HG02678 (cell line): Measurements from ENCODE around the gene MUC12.
"Not testable (repeated sequence)": the region's sequence is repeated elsewhere in the genome, so short reads cannot be mapped to it uniquely, and the experiment has no call there.

ENCODE experiments used
- ATAC-seq: cut with Tn5 transposase; IDR thresholded peaks from one replicate; pipeline ENCODE4 v1.9.1; 2021; ENCODE audit warnings: mild to moderate bottlenecking, moderate library complexity; ENCODE audit not compliant: unreplicated experiment

The MUC12 gene, protein sequence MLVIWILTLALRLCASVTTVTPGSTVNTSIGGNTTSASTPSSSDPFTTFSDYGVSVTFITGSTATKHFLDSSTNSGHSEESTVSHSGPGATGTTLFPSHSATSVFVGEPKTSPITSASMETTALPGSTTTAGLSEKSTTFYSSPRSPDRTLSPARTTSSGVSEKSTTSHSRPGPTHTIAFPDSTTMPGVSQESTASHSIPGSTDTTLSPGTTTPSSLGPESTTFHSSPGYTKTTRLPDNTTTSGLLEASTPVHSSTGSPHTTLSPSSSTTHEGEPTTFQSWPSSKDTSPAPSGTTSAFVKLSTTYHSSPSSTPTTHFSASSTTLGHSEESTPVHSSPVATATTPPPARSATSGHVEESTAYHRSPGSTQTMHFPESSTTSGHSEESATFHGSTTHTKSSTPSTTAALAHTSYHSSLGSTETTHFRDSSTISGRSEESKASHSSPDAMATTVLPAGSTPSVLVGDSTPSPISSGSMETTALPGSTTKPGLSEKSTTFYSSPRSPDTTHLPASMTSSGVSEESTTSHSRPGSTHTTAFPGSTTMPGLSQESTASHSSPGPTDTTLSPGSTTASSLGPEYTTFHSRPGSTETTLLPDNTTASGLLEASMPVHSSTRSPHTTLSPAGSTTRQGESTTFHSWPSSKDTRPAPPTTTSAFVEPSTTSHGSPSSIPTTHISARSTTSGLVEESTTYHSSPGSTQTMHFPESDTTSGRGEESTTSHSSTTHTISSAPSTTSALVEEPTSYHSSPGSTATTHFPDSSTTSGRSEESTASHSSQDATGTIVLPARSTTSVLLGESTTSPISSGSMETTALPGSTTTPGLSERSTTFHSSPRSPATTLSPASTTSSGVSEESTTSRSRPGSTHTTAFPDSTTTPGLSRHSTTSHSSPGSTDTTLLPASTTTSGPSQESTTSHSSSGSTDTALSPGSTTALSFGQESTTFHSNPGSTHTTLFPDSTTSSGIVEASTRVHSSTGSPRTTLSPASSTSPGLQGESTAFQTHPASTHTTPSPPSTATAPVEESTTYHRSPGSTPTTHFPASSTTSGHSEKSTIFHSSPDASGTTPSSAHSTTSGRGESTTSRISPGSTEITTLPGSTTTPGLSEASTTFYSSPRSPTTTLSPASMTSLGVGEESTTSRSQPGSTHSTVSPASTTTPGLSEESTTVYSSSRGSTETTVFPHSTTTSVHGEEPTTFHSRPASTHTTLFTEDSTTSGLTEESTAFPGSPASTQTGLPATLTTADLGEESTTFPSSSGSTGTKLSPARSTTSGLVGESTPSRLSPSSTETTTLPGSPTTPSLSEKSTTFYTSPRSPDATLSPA (N-terminal part only)

DNA sequence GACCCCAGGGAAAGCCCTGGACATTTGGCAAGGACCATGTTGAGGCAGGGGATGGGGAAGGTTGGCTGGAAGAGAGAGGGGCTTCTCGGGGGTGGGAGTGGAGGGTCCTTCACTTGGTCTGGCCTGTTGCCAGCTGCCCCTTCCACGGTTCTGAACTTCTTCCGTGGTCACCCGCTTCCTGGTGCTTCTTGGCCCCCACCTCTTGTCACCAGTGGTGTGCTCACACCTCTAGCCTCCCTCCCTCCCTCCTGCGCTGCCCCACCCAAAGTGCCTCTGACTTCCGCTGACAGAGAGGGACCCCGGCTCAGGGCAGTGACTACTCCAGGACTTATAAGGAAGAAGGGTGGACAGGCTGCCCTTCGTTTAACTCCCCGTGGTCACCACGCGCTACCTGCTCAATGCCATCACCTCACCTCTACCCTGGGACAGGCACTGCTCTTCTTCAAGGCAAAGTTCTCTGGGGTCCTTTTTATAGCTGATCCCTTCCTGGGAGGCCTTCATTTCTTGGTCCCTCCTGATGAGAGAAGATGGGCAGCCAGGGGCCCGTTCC lies at the start of gene MUC12:
Gene MUC12 (plus strand): TSS at position 500 of the 550 bp plus-strand sequence. CDS start 58 bp downstream, outside the sequence.
- no peak for ATAC-seq

DNA sequence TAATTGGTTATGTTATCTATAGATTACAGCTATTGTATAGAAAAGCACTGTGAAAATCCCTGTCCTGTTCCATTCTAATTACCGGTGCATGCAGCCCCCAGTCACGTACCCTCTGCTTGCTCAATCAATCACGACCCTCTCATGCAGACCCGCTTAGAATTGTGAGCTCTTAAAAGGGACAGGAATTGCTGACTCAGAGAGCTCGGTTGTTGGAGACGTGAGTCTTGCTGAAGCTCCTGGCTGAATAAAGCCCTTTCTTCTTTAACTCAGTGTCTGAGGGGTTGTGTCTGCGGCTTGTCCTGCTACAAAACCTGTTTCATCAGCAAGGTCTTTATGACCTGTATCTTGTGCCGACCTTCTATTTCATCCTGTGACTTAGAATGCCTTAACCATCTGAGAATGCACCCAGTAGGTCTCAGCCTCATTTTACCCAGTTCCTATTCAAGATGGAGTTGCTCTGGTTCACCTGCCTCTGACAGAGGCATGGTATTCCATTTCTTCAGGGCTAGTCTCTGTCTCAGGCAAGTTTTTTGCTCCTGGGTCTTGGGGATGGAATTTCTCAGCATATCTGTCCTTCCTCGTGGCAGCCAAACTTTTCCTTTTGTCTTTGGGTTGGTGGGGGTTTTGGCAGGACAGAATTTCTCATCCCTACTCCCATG lies 49.5 kb upstream of the MUC12 start:
- ATAC-seq: not testable (repeated sequence)

DNA sequence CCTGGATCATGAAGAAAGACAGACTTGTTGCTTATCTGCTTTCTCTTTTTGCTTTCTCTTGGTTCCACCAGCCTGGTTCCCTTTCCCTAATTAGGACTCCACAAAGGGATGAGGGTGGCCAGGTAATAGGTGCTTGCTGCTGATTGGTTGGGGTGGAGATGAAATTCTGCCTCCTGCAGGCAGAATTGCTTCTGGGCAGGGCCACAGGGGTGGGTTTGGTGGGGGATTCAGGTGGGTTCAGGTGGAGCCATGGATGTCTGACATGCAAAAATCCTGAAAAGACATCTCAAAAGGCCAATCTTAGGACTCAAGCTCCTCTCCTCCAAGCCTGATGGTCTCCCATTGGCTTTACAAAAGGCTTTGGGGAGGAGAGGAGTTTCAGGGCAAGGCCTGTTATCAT lies 48.3 kb upstream of the MUC12 start:
- ATAC-seq: no peak

DNA sequence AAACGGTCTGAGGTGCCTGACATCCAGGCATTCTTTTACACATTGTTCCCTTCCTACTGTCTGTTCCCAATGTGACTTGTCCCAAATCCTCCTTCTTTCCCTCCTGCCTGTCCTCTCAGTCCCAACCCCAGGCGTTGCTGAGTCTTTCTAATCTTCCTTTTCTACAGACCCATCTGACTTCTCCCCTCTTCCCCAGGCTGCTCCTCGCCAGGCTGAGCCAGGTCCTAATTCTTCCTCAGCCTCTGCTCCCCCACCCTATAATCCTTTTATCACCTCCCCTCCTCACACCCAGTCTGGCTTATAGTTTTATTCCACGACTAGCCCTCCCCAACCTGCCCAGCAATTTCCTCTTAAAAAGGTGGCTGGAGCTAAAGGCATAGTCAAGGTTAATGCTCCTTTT lies 45.7 kb upstream of the MUC12 start:
- ATAC-seq: not testable (repeated sequence)

DNA sequence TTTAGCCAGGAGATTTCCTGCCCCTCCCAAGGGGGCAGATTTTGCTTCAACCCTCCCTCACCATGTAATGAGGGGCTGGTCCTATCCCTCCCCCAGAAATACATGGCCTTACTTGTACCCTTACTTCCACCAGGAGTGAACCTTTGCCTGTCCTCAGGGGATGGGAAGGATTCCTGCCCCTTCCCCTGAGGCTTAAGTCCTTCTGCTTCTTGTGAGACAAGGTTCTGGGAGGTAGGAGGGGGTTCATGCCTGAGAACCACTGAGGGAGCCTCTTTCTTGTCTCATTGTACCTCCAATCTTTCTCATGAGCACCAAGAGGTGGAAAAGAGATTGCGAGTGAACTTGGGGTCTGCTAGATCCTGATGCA lies 39.6 kb upstream of the MUC12 start:
- no peak for ATAC-seq

DNA sequence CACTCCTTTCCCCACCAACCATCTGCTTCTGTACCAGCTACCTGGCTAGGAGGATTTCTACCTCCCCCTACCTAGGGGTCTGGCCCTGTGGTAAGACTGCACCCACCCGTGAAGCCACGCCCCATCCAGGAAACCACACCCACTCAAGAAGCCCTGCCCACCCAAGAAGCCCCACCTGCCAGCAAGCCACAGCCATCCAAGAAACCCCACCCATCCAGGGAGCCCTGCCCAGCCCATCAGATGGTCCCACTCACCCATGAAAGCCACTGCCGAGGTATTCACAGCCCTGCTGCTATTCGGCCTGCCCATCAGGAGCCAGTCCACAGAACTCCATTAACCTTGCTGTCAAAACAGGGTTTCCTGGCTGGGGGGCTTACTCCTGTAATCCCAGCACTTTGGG lies 35.6 kb upstream of the MUC12 start:
- ATAC-seq: no peak

DNA sequence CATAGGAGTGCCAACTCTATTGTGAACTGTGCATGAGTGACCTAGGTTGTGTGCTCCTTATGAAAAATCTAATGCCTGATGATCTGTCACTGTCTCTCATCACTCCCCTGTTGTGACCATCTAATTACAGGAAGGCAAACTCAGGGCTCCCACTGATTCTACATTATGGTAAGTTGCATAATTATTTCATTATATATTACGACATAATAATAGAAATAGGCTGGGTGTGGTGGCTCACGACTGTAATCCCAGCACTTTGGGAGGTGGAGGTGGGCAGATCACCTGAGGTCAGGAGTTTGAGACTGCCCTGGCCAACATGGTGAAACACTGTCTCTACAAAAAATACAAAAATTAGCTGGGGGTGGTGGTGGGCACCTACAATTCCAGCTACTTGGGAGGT lies 34.0 kb upstream of the MUC12 start:
- ATAC-seq: not testable (repeated sequence)

DNA sequence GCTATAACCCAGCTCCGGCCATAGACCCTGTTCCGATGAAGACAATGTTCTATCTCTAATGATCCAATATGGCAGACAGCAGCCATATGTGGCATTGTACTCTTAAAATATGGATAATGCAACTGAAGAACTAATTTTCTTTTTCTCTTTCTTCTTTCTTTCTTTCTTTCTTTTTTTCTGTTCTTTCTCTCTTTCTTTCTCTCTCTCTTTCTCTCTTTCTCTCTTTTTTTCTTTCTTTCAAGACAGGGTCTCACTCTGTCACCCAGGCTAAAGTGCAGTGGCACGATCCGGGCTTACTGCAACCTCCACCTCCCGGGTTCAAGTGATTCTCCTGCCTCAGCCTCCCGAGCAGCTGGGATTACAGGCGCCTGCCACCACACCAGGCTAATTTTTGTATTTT lies 33.2 kb upstream of the MUC12 start:
- ATAC-seq: not testable (repeated sequence)

DNA sequence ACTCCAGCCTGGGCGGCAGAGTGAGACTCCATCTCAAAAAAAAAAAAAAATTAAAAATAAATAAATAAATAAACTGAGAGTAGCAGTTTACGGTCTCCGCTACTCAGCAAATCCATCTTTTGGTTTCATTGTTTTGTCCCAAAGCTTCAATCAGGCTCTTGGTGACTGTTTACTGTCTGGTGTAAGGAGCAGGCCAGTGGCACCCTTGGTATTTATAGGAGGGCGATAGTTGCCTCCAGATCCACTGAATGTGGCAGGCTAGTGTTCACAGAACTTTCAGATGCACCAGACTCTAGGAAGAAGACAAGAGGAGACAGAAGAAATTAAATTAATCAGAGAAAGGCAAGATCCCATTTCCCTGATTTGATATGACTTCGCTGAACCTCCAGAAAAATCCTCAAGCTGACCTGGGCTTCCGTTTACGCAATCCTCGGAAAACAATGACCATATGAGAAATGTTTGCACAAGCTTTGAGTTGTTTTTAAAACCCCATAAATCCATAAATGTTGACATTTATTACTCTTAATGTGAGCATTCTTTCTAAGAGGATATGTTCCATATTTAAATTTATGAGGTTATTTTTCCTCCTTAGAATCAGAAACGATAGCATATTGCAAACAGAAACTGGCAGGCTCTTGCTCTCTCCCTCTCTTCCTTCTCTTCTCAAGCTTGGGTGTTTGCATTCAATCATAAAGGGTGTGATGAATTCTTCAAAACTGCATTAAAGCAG lies 27.2 kb upstream of the MUC12 start:
- ATAC-seq: no peak

DNA sequence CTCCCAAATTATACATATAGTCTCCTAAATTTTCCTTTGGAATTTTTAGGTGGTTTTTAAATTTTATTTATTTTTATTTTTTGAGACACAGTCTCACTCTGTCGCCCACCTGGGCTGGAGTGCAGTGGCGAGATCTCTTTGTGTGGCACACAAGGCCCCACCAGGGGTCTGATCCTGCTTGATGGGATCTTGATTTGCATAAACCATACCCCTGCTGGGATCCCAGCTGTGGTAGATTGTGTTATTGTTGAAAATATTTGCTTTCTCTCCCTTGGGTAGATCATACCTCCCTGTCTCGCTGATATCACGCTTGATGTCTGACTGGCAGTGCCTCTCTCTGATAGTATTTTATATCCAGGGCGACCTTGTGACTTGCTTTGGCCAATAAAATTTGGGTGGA lies 25.7 kb upstream of the MUC12 start:
- ATAC-seq: no peak

DNA sequence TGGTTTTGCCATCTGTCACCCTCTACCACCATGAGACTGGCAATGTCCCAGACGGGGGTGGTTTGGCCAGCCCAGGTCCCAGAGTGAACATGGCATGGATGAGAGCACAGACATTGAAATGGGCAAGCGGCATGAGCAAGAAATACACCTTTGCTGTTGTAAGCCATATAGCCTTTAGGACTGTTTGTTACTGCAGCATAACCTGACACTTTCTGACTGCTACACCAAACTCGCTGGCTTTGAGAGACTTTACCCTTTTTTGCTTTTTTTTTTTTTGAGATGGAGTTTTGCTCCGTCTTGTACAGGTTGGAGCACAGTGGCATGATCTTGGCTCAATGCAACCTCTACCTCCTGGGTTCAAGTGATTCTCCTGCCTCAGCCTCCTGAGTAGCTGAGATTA lies 25.2 kb upstream of the MUC12 start:
- ATAC-seq: no peak

DNA sequence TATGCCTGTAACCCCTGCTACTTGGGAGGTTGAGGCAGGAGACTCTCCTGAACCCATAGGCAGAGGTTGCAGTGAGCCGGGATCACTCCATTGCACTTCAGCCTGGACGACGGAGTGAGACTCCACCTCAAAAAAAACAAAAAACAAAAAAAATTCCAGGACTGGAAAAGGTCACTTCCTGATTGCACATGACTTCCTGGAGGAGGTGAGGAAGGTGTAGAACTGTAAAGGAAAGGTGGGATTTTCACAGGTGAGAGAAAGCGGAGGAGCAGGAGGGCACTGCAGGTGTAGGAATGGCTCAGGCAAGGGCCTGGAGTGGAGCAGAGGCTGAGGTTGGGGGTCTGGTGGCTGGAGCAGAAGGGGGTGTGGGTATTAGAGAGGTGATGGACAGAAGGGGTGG lies 23.3 kb upstream of the MUC12 start:
- no peak for ATAC-seq

DNA sequence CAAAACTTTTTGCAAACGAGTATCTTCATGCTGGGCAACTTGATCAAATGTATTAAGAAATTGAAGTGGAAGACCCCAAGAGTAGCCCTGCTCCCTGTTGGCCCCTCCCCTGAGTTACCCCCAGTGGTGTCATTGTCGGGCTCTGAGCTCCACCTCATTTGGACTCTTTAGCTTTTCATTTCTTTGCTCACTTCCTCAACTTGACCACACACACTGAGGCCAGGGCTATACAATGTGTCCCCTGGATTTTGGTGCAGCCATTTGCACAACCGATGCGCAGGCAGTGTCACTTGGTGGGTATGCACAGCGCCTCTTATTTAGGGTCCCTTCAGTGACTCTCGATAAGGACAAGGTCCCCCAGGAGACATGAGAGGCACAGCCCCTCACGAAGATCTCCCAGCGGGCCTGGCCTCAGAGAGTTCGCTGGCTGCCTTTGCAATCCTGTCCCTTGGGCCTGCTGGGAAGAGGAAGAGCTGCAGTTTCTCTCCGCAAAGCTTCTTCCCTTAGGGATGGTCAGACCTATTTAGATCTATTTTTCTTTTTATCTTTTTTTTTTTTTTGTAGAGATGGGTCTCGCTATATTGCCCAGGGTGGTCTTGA lies 22.5 kb upstream of the MUC12 start:
- no peak for ATAC-seq

DNA sequence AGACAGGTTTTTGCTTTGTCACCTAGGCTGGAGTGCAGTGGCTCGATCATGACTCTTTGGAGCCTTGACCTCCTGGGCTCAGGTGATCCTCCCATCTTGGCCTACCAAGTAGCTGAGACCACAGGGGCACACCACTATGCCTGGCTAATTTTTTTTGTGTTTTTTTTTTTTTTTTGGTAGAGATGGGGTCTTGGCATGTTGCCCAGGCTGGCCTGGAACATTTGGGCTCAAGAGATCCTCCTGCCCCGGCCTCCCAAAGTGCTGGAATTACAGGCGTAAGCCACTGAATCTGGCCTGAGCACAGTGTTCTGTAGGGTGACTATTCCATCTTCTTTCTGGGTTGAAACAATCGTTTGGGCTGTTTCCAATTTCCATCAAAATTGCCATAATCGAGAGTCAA lies 21.6 kb upstream of the MUC12 start:
- no peak for ATAC-seq

DNA sequence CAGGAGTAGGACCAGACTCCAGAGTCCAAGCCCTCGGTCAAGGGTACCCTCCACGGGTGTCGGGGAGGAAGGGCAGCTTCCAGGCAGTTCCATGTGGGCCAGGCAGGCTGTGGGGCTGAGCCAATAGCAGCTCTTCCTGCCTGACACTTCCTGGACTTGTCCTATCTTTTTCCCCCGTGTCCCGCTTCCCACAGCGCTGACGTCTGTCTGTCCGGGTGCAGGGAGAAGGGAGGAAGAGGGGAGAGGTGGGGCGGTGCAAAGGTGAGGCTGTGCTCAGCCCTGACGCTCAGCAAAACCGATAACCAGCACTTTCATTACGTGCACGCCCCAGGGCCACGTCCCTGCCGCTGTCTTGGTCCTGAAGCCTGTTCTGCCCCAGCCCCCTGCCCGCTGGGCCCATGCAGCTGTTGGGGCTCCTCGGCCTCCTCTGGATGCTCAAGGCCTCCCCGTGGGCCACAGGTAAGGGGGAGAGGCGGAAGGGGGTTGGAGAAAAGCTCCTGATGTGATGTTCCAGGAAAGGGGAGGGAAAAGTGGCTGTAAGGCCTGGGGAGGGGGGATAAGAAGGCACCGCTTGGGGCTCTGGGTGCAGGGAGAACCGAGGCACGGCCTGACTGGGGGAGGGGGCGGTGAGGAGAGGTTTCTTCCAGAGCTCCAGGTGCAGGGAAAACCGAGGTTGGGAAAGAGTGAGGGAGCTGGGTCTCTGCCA lies 20.0 kb upstream of the MUC12 start, which contains the start of gene MUC3A:
Gene MUC3A (plus strand): TSS at position 308 of the 706 bp plus-strand sequence. CDS start 91 bp downstream, at position 399.
- no peak for ATAC-seq

DNA sequence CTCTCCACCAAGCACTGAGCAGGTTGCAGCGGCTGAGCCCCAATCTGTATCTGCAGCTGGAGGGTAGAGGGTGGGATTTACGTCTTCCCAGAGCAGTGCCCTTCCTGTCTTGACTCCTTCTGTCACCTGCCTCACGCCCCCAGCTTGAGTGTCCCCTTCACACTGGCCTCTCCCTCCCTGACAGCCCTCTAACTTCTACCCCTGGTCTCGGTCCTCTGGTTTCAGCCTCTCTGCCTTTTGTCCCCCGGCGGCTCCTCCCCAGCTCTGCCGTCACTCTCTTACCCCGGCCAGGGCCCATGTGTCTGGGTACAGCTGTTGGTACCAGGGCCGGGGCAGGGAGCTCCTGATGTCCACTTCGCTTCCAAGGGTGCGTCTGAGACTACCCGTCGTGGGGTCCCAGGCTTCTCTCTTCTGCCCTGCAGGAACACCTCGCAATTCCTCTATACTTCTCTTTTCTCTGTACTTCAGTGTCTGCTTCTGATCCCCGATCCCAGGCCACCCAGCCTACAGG lies 19.4 kb upstream of the MUC12 start:
- no peak for ATAC-seq

DNA sequence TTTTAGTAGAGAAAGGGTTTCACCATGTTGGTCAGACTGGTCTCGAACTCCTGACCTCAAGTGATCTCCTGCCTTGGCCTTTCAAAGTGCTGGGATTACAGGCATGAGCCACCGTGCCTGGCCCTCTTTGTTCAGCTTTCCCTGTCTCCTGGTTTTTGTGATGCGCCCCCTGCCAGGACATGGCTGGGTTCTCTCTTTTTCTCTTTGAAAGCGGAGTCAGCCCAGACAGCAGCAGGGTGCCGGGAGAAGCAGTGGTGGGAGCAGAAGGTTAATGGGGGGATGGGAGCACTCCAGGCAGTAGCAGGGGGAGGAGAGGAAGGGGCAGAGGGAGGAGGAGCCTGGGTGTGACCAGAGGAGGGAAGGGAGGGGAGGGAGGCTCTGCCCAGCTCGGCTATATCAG lies 18.2 kb upstream of the MUC12 start:
- ATAC-seq: no peak

DNA sequence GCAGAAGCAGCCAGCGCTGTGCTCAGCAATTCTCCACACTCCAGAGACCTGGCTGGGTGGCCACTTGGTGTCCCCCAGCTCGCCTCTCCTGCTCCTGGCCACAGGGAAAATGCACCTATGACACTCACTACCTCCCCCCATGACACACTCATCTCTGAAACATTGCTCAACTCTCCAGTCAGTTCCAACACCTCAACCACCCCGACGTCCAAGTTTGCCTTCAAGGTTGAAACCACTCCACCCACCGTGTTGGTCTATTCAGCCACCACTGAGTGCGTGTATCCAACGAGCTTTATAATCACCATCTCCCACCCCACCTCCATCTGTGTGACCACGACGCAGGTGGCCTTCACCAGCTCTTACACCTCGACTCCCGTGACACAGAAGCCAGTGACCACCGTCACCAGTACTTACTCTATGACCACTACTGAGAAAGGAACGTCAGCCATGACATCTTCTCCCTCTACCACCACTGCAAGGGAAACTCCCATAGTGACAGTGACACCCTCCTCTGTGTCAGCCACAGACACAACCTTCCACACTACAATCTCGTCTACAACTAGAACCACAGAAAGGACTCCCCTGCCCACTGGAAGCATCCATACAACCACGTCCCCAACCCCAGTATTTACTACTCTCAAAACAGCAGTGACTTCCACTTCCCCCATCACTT lies 17.3 kb upstream of the MUC12 start:
- no peak for ATAC-seq
